MM.1S (cell line): ENCODE data around the gene GMFB.

Source experiments
- DNase-seq: peaks from one replicate; pipeline ENCODE4 v3.0.0-alpha.2; 2015
- H2AFZ ChIP-seq: fragments of 300-600 bp; sonication (generic); 2 replicates; pipeline ENCODE4 v1.6.0; 2016; ENCODE audit warnings: antibody characterized with exemption, low read length
- H3F3A ChIP-seq: fragments of 300-600 bp; sonication (generic); 2 replicates; pipeline ENCODE4 v1.6.1; 2016; ENCODE audit warnings: mild to moderate bottlenecking, antibody characterized with exemption, low read length, moderate library complexity, mixed read lengths; ENCODE audit not compliant: insufficient read depth
- H3K27ac ChIP-seq: fragments of 300-600 bp; sonication (generic); 2 replicates; pipeline ENCODE4 v1.5.1; 2016; ENCODE audit warnings: mild to moderate bottlenecking, low read length
- H3K27me3 ChIP-seq: fragments of 300-600 bp; sonication (generic); replicated peaks from 2 replicates; pipeline ENCODE4 v1.6.0; 2016; ENCODE audit warnings: low read length; ENCODE audit not compliant: insufficient read depth
- H3K36me3 ChIP-seq: fragments of 300-600 bp; sonication (generic); replicated peaks from 2 replicates; pipeline ENCODE4 v1.6.1; 2016; ENCODE audit warnings: mild to moderate bottlenecking, low read length, mixed read lengths; ENCODE audit not compliant: insufficient read depth
- H3K4me1 ChIP-seq: fragments of 300-600 bp; sonication (generic); 2 replicates; pipeline ENCODE4 v1.6.1; 2016; ENCODE audit warnings: low read length, mixed read lengths
- H3K4me2 ChIP-seq: fragments of 300-600 bp; sonication (generic); 2 replicates; pipeline ENCODE4 v1.6.0; 2016; ENCODE audit warnings: low read depth, low read length
- H3K4me3 ChIP-seq: fragments of 300-600 bp; sonication (generic); 2 replicates; pipeline ENCODE4 v1.5.1; 2016; ENCODE audit warnings: low read length, mixed read lengths
- H3K79me2 ChIP-seq: fragments of 300-600 bp; sonication (generic); 2 replicates; pipeline ENCODE4 v1.6.1; 2016; ENCODE audit warnings: mixed run types, low read length, mixed read lengths
- H3K9ac ChIP-seq: fragments of 300-600 bp; sonication (generic); 2 replicates; pipeline ENCODE4 v1.6.1; 2016; ENCODE audit warnings: low read length, mixed read lengths
- H3K9me2 ChIP-seq: fragments of 300-600 bp; sonication (generic); replicated peaks from 2 replicates; pipeline ENCODE4 v1.6.1; 2016; ENCODE audit warnings: mild to moderate bottlenecking, low read length, mixed read lengths; ENCODE audit not compliant: insufficient read depth
- H3K9me3 ChIP-seq: fragments of 300-600 bp; sonication (generic); replicated peaks from 2 replicates; pipeline ENCODE4 v1.6.1; 2016; ENCODE audit warnings: mild to moderate bottlenecking, low read length, mixed read lengths; ENCODE audit not compliant: insufficient read depth
- H4K20me1 ChIP-seq: fragments of 300-600 bp; sonication (generic); 2 replicates; pipeline ENCODE4 v1.6.1; 2016; ENCODE audit warnings: mild to moderate bottlenecking, low read length, moderate library complexity, mixed read lengths; ENCODE audit not compliant: insufficient read depth
- CTCF ChIP-seq: fragments of 300-600 bp; sonication (generic); IDR thresholded peaks from 2 replicates; pipeline ENCODE4 v1.5.1; 2016; ENCODE audit warnings: antibody characterized with exemption, low read length, mixed read lengths
- EZH2 ChIP-seq: fragments of 300-600 bp; sonication (generic); optimal IDR thresholded peaks from 2 replicates; pipeline ENCODE3; 2017; ENCODE audit warnings: low read depth, mild to moderate bottlenecking, antibody characterized with exemption, low read length, mixed read lengths
- EZH2phosphoT487 ChIP-seq: fragments of 300-600 bp; sonication (generic); IDR thresholded peaks from 2 replicates; pipeline ENCODE4 v1.6.1; 2018; ENCODE audit warnings: antibody characterized with exemption, low read length

The GMFB gene

GRCh38 chr14:54498095-54498531, 9.3 kb upstream of the GMFB start:
- Histone ChIP-seq H3K79me2 (no peaks in the 10 kb centered on the region), H3K36me3 (no peaks in the 10 kb centered on the region), H3K9ac (no peak overlapping the region), H3K9me3 (no peaks in the 10 kb centered on the region), H3F3A (no peaks in the 10 kb centered on the region), H3K27me3 (no peaks in the 10 kb centered on the region), H3K4me1 (no peaks in the 10 kb centered on the region), H3K9me2 (no peaks in the 10 kb centered on the region), H4K20me1 (no peaks in the 10 kb centered on the region), H3K4me3 (no peak overlapping the region), H2AFZ (no peak overlapping the region), H3K4me2 (no peak overlapping the region), H3K27ac (no peak overlapping the region)
- DNase-seq: no peak
- no peak for TF ChIP-seq EZH2
- no peak for TF ChIP-seq CTCF
- TF ChIP-seq EZH2phosphoT487: no peak

GRCh38 chr14:54497224-54497623, 8.4 kb upstream of the GMFB start:
- Histone ChIP-seq H2AFZ (no peak overlapping the region), H3K36me3 (no peaks in the 10 kb centered on the region), H3K4me2 (no peak overlapping the region), H4K20me1 (no peaks in the 10 kb centered on the region), H3K79me2 (no peaks in the 10 kb centered on the region), H3K27ac (no peak overlapping the region), H3K4me3 (no peak overlapping the region), H3K9ac (no peak overlapping the region), H3K4me1 (no peaks in the 10 kb centered on the region), H3F3A (no peaks in the 10 kb centered on the region), H3K9me2 (no peaks in the 10 kb centered on the region), H3K9me3 (no peaks in the 10 kb centered on the region), H3K27me3 (no peaks in the 10 kb centered on the region)
- no peak for DNase-seq
- no peak for TF ChIP-seq EZH2phosphoT487
- TF ChIP-seq CTCF: no peak
- no peak for TF ChIP-seq EZH2

GRCh38 chr14:54493293-54493692, 4.5 kb upstream of the GMFB start:
- no peak overlapping the region for H2AFZ ChIP-seq
- H3K9me2 ChIP-seq: no peaks in the 10 kb centered on the region
- H3K4me1 ChIP-seq: no peaks in the 10 kb centered on the region
- H3K36me3 ChIP-seq: no peaks in the 10 kb centered on the region
- H3F3A ChIP-seq: no peaks in the 10 kb centered on the region
- no peaks in the 10 kb centered on the region for H3K9me3 ChIP-seq
- H4K20me1 ChIP-seq: no peaks in the 10 kb centered on the region
- no peaks in the 10 kb centered on the region for H3K27me3 ChIP-seq
- H3K79me2 ChIP-seq: peaks cover 4% of the 10 kb centered on the region; the same call in 1 of the 2 replicates
- no peak for DNase-seq
- H3K4me2 ChIP-seq: no peak overlapping the region
- no peak overlapping the region for H3K27ac ChIP-seq
- H3K4me3 ChIP-seq: no peak overlapping the region
- no peak for TF ChIP-seq CTCF
- TF ChIP-seq EZH2: no peak
- TF ChIP-seq EZH2phosphoT487: no peak
- no peak overlapping the region for H3K9ac ChIP-seq
